ENCODE results near the gene NLRP5.
"Not testable (repeated sequence)": the region's sequence is repeated elsewhere in the genome, so short reads cannot be mapped to it uniquely, and the experiment has no call there.

NLRP5 gene

DNA sequence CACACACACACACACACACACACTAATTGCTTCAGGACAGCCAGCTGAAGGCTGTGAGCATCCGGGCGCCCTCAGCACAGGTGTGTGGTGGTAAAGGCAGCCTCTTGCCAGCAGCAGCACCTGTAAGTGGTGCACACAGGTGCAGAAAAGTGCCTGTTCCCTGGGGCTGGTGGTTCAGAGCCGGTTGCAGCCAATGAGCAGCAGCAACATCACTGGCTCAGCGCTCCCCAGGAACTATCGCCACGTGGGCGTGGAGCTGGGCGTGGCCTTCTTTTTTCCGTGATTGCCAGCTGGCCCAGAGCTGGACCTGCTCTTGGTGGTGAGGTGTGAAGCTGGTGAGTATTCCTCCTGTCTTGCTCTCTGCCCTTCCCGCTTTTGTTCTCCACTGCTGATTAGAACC, at the start of gene NLRP5:
NLRP5 (plus strand) TSS at position 289 of the 400 bp plus-strand sequence.
- DNase-seq (ENCODE audit: low read depth), result no peak
- TF ChIP-seq POLR2A (IDR thresholded peaks at IDR 0.05; ENCODE audit: extremely low read depth, insufficient read length) (no peak), MYC (IDR thresholded peaks at IDR 0.05; ENCODE audit: low read depth, low read length) (no peak)
- TF ChIP-seq, protein P1, sequence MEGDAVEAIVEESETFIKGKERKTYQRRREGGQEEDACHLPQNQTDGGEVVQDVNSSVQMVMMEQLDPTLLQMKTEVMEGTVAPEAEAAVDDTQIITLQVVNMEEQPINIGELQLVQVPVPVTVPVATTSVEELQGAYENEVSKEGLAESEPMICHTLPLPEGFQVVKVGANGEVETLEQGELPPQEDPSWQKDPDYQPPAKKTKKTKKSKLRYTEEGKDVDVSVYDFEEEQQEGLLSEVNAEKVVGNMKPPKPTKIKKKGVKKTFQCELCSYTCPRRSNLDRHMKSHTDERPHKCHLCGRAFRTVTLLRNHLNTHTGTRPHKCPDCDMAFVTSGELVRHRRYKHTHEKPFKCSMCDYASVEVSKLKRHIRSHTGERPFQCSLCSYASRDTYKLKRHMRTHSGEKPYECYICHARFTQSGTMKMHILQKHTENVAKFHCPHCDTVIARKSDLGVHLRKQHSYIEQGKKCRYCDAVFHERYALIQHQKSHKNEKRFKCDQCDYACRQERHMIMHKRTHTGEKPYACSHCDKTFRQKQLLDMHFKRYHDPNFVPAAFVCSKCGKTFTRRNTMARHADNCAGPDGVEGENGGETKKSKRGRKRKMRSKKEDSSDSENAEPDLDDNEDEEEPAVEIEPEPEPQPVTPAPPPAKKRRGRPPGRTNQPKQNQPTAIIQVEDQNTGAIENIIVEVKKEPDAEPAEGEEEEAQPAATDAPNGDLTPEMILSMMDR (IDR thresholded peaks at IDR 0.05; ENCODE audit: low read depth, low read length), result no peak
- TF ChIP-seq, protein P2, sequence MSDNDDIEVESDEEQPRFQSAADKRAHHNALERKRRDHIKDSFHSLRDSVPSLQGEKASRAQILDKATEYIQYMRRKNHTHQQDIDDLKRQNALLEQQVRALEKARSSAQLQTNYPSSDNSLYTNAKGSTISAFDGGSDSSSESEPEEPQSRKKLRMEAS (IDR thresholded peaks at IDR 0.05; ENCODE audit: low read depth, low read length), result no peak
- H3K4me3 ChIP-seq (ENCODE audit: low read depth, low read length), result no peak within 1 kb of the TSS

DNA sequence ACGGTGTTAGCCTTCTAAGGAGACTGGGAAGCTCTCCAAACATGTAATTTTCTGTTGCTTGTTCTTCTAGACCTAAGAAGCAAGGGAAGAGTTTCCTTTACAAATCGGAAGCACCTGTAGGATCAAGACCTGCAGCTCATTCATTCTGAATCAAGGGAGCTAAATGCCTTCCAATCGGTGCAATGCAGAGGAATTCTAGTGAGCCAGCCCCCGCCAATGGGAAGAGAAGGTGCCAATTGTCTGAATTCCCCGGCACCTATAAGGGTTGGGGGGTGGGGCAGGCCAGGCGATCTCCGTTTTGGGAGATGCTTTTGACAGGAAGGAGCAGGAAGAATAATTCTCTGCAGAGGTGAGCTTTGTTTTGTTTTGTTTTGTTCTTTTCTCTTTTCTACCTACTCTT, 47.4 kb upstream of the NLRP5 start:
- TF ChIP-seq, protein P1 (IDR thresholded peaks at IDR 0.05; ENCODE audit: low read depth, low read length), result no peak
- TF ChIP-seq POLR2A (IDR thresholded peaks at IDR 0.05; ENCODE audit: extremely low read depth, insufficient read length) (no peak), MYC (IDR thresholded peaks at IDR 0.05; ENCODE audit: low read depth, low read length) (no peak)
- TF ChIP-seq, protein P2 (IDR thresholded peaks at IDR 0.05; ENCODE audit: low read depth, low read length), result no peak
- H3K4me3 ChIP-seq (ENCODE audit: low read depth, low read length), result no peak overlapping the region
- DNase-seq (ENCODE audit: low read depth), result no peak

DNA sequence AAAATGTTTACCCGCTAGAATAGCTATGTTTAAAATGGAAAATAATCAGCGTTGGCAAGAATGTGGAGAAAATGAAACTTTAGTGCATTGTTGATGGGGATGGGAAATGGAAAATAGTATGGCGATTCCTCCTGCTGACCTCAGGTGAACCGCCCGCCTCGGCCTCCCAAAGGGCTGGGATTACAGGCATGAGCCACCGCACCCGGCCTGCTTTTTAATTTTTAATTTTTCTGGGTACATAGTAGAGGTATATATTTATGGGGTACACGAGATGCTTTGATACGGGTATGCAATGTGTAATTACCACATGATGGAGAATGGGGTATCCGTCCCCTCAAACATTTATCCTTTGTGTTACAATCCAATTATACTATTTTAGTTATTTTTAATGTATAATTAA, 46.3 kb upstream of the NLRP5 start:
- TF ChIP-seq, protein P1 (IDR thresholded peaks at IDR 0.05; ENCODE audit: low read depth, low read length), result no peak
- TF ChIP-seq POLR2A (IDR thresholded peaks at IDR 0.05; ENCODE audit: extremely low read depth, insufficient read length) (no peak), MYC (IDR thresholded peaks at IDR 0.05; ENCODE audit: low read depth, low read length) (no peak)
- TF ChIP-seq, protein P2 (IDR thresholded peaks at IDR 0.05; ENCODE audit: low read depth, low read length), result no peak
- H3K4me3 ChIP-seq (ENCODE audit: low read depth, low read length), result no peak overlapping the region
- DNase-seq (ENCODE audit: low read depth), result no peak

DNA sequence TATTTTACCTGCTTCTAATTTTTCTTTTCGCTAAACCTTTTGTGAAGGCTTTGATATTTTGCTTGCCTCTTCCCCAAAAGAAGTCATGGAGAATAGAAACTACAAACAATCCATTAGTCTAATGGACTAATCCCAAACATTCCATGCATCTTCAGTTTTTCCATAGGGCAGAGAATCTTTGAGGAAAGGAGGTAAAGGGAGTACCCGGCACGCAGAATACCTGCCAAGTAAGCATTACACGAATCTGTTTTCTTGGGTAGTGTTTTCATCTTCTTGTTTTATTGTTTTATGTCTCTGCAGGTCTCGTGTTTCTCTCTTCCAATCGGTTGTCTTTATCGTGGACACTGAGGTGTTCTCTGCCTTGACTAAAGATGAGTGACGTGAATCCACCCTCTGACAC, 39.0 kb upstream of the NLRP5 start, which contains the start of gene NLRP8:
NLRP8 (plus strand) TSS at position 301 of the 400 bp plus-strand sequence.
- no peak within 1 kb of the TSS for H3K4me3 ChIP-seq (ENCODE audit: low read depth, low read length)
- no peak for DNase-seq (ENCODE audit: low read depth)
- TF ChIP-seq, protein P2 (IDR thresholded peaks at IDR 0.05; ENCODE audit: low read depth, low read length), result no peak
- TF ChIP-seq, protein P1 (IDR thresholded peaks at IDR 0.05; ENCODE audit: low read depth, low read length), result no peak
- TF ChIP-seq MYC (IDR thresholded peaks at IDR 0.05; ENCODE audit: low read depth, low read length) (no peak), POLR2A (IDR thresholded peaks at IDR 0.05; ENCODE audit: extremely low read depth, insufficient read length) (no peak)

DNA sequence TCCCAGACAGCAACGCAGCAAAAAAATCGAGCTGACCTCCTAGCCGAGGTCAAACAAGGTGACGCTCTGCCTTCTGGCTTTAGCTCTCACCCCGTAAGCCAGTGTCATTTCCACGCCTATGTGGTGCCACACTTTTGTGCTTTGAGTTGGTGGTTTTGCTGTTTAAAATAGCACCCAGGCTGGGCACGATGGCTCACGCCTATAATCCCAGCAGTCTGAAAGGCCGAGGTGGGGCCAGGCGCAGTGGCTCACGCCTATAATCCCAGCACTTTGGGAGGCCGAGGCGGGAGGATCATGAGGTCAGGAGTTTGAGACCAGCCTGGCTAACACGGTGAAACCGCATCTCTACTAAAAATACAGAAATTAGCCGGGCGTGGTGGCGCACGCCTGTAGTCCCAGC, 36.0 kb upstream of the NLRP5 start:
- not testable (repeated sequence) for H3K4me3 ChIP-seq (ENCODE audit: low read depth, low read length)

DNA sequence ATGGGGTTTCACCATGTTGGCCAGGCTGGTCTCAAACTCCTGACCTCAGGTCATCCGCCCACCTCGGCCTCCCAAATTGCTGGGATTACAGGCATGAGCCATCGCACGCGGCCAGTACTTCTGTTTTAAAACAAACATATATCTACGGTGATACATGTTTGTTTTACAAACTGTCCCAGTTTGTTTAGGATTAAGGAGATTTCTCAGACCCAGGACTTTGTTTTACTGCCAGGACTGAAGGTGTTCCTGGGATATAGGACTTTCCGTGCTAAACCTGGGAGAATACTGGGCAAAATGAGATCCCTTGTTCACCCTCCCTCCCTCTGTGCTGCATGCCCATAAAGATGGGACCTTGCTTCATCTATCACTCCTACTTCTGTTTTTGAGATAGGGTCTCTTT, 30.1 kb upstream of the NLRP5 start:
- no peak for DNase-seq (ENCODE audit: low read depth)
- no peak overlapping the region for H3K4me3 ChIP-seq (ENCODE audit: low read depth, low read length)
- TF ChIP-seq MYC (IDR thresholded peaks at IDR 0.05; ENCODE audit: low read depth, low read length) (no peak), POLR2A (IDR thresholded peaks at IDR 0.05; ENCODE audit: extremely low read depth, insufficient read length) (no peak)
- TF ChIP-seq, protein P2 (IDR thresholded peaks at IDR 0.05; ENCODE audit: low read depth, low read length), result no peak
- TF ChIP-seq, protein P1 (IDR thresholded peaks at IDR 0.05; ENCODE audit: low read depth, low read length), result no peak

More for the DNA sequence above, 36.0 kb upstream of the NLRP5 start:
- not testable (repeated sequence) for DNase-seq (ENCODE audit: low read depth)

Measured in NB4 (cell line).